ENCODE results near the gene STOML2.
A peak's percentile ranks its signal among the peaks of the same experiment; 100 is the strongest.

STOML2 gene

GRCh38 chr9:35110327-35110761 lies 7.4 kb upstream of the STOML2 start:
- Histone ChIP-seq H3K27me3 (no peaks in the 10 kb centered on the region), H3K4me3 (peak overlapping the region in 9 of 10 experiments; percentile 68 to 91 (median 73); a peak in 17 of 20 replicates), H3K27ac (peak overlapping the region in 10 of 11 experiments; percentile 70 to 100 (median 88); a peak in 19 of 22 replicates), H3K36me3 (peaks cover 32 to 46% (median 38%) of the 10 kb centered on the region in 11 experiments), H3K4me2 (peak overlapping the region; percentile 89 to 99 (median 95)), H3K9me3 (replicated peaks in 1 of 11) (no peaks in the 10 kb centered on the region), H3K4me1 (peaks cover 49 to 58% (median 53%) of the 10 kb centered on the region in 10 experiments), H3K9ac (peak overlapping the region; percentile 82 to 95 (median 87)), H4K20me1 (peaks cover 0 to 68% (median 25%) of the 10 kb centered on the region in 11 experiments; a peak in 14 of 22 replicates)
- TF ChIP-seq Cebpa-rat (IDR thresholded peaks at IDR 0.05): no peak

- peak overlapping the region in 10 of 11 experiments; percentile 91 to 99 (median 96); a peak in 20 of 22 replicates for H3K4me2 ChIP-seq
- peak overlapping the region in 7 of 11 experiments; percentile 5 to 93 (median 41); a peak in 7 of 22 replicates for H3K9ac ChIP-seq
- no peaks in the 10 kb centered on the region for H3K9me3 ChIP-seq (replicated peaks in 1 of 11)
- peaks cover 48 to 71% (median 53%) of the 10 kb centered on the region in 10 experiments for H3K4me1 ChIP-seq
- H3K36me3 ChIP-seq: peaks cover 45 to 59% (median 50%) of the 10 kb centered on the region in 11 experiments
- H3K27me3 ChIP-seq: no peaks in the 10 kb centered on the region
- H3K4me3 ChIP-seq: no peak overlapping the region
- H3K27ac ChIP-seq: peak overlapping the region in 4 of 11 experiments; percentile 28 to 100 (median 88); a peak in 4 of 22 replicates
- H4K20me1 ChIP-seq: peaks cover 0 to 81% (median 25%) of the 10 kb centered on the region in 11 experiments; a peak in 14 of 22 replicates
- TF ChIP-seq Cebpa-rat (IDR thresholded peaks at IDR 0.05): no peak
These were observed 6.1 kb upstream of the STOML2 start for GRCh38 chr9:35108946-35109575.

GRCh38 chr9:35108461-35108860 lies 5.5 kb upstream of the STOML2 start:
- Histone ChIP-seq H3K9me3 (replicated peaks in 1 of 11) (no peaks in the 10 kb centered on the region), H3K4me1 (peaks cover 48 to 72% (median 53%) of the 10 kb centered on the region in 10 experiments), H3K4me3 (no peak overlapping the region), H3K9ac (peak overlapping the region in 6 of 11 experiments; percentile 5 to 89 (median 20); a peak in 5 of 22 replicates), H3K4me2 (peak overlapping the region in 3 of 11 experiments; percentile 95 to 96 (median 95); a peak in 3 of 22 replicates), H3K36me3 (peaks cover 46 to 62% (median 50%) of the 10 kb centered on the region in 11 experiments), H3K27me3 (no peaks in the 10 kb centered on the region), H4K20me1 (peaks cover 0 to 83% (median 25%) of the 10 kb centered on the region in 11 experiments; a peak in 14 of 22 replicates), H3K27ac (peak overlapping the region in 1 of 11 experiments; percentile 90; a peak in 1 of 22 replicates)
- TF ChIP-seq Cebpa-rat (IDR thresholded peaks at IDR 0.05): no peak

- Histone ChIP-seq H3K27ac (no peak overlapping the region; a peak in 2 of 22 replicates), H3K36me3 (peaks cover 46 to 62% (median 50%) of the 10 kb centered on the region in 11 experiments), H3K9ac (peak overlapping the region in 6 of 11 experiments; percentile 9 to 41 (median 10); a peak in 3 of 22 replicates), H3K4me3 (no peak overlapping the region), H4K20me1 (peaks cover 0 to 80% (median 25%) of the 10 kb centered on the region in 11 experiments; a peak in 14 of 22 replicates), H3K4me2 (no peak overlapping the region), H3K9me3 (replicated peaks in 1 of 11) (no peaks in the 10 kb centered on the region), H3K4me1 (peaks cover 42 to 66% (median 48%) of the 10 kb centered on the region in 10 experiments), H3K27me3 (no peaks in the 10 kb centered on the region)
- no peak for TF ChIP-seq Cebpa-rat (IDR thresholded peaks at IDR 0.05)
These were observed 4.7 kb upstream of the STOML2 start for GRCh38 chr9:35107297-35108290.

GRCh38 chr9:35106343-35106730 lies 3.4 kb upstream of the STOML2 start:
- H3K4me3 ChIP-seq: no peak overlapping the region
- peak overlapping the region in 2 of 11 experiments; percentile 16 to 20; a peak in 4 of 22 replicates for H3K9ac ChIP-seq
- no peaks in the 10 kb centered on the region for H3K27me3 ChIP-seq
- peaks cover 51 to 65% (median 54%) of the 10 kb centered on the region in 11 experiments for H3K36me3 ChIP-seq
- H3K4me1 ChIP-seq: peaks cover 45 to 69% (median 52%) of the 10 kb centered on the region in 10 experiments
- H3K27ac ChIP-seq: no peak overlapping the region
- H4K20me1 ChIP-seq: peaks cover 0 to 80% (median 25%) of the 10 kb centered on the region in 11 experiments; a peak in 14 of 22 replicates
- no peak overlapping the region for H3K4me2 ChIP-seq
- H3K9me3 ChIP-seq (replicated peaks in 1 of 11): no peaks in the 10 kb centered on the region
- no peak for TF ChIP-seq Cebpa-rat (IDR thresholded peaks at IDR 0.05)

- Histone ChIP-seq H3K27me3 (no peaks in the 10 kb centered on the region), H3K36me3 (peaks cover 56 to 71% (median 59%) of the 10 kb centered on the region in 11 experiments), H4K20me1 (peaks cover 0 to 75% (median 21%) of the 10 kb centered on the region in 11 experiments; a peak in 14 of 22 replicates), H3K4me3 (no peak overlapping the region), H3K9me3 (replicated peaks in 1 of 11) (no peaks in the 10 kb centered on the region), H3K9ac (peak overlapping the region in 3 of 11 experiments; percentile 19 to 95 (median 20); a peak in 4 of 22 replicates), H3K4me2 (no peak overlapping the region; a peak in 2 of 22 replicates), H3K27ac (no peak overlapping the region), H3K4me1 (peaks cover 43 to 72% (median 53%) of the 10 kb centered on the region in 10 experiments)
- no peak for TF ChIP-seq Cebpa-rat (IDR thresholded peaks at IDR 0.05)
These were observed 2.8 kb upstream of the STOML2 start for GRCh38 chr9:35105571-35106342.

- H3K36me3 ChIP-seq: peaks cover 63 to 77% (median 65%) of the 10 kb centered on the region in 11 experiments
- H3K4me3 ChIP-seq: no peak overlapping the region
- no peak for TF ChIP-seq Cebpa-rat (IDR thresholded peaks at IDR 0.05)
- H3K27ac ChIP-seq: peak overlapping the region in 1 of 11 experiments; percentile 15; a peak in 1 of 22 replicates
- peak overlapping the region in 2 of 11 experiments; percentile 8 to 100; a peak in 3 of 22 replicates for H3K4me2 ChIP-seq
- no peaks in the 10 kb centered on the region for H3K9me3 ChIP-seq (replicated peaks in 1 of 11)
- H3K27me3 ChIP-seq: no peaks in the 10 kb centered on the region
- H3K4me1 ChIP-seq: peaks cover 37 to 66% (median 47%) of the 10 kb centered on the region in 10 experiments
- peaks cover 0 to 69% (median 15%) of the 10 kb centered on the region in 11 experiments; a peak in 14 of 22 replicates for H4K20me1 ChIP-seq
- H3K9ac ChIP-seq: peak overlapping the region in 5 of 11 experiments; percentile 19 to 95 (median 92); a peak in 5 of 22 replicates
These were observed 2.2 kb upstream of the STOML2 start for GRCh38 chr9:35105126-35105525.
